IMR-90 (cell line): Measurements from ENCODE around the gene C2orf92.

ENCODE experiments used
- POLR2A ChIP-seq: IDR thresholded peaks from 2 replicates; pipeline ENCODE4 v1.6.1; 2012; ENCODE audit warnings: mild to moderate bottlenecking, low read depth, low read length
- RCOR1 ChIP-seq: IDR thresholded peaks from 2 replicates; pipeline ENCODE4 v1.6.1; 2012; ENCODE audit warnings: mild to moderate bottlenecking, low read length, improper control_type of control experiment; ENCODE audit not compliant: insufficient replicate concordance
- TF ChIP-seq, protein P1 (sequence below): fragments of 150-350 bp; IDR thresholded peaks from 2 replicates; pipeline ENCODE4 v1.6.1; 2017; ENCODE audit warnings: mild to moderate bottlenecking, antibody characterized with exemption, low read length, low read depth
- TF ChIP-seq, protein P2 (sequence below): conservative IDR thresholded peaks from 2 replicates; pipeline ENCODE4 v1.5.1; 2012; ENCODE audit warnings: mild to moderate bottlenecking, low read depth, low read length, improper control_type of control experiment

DNA sequence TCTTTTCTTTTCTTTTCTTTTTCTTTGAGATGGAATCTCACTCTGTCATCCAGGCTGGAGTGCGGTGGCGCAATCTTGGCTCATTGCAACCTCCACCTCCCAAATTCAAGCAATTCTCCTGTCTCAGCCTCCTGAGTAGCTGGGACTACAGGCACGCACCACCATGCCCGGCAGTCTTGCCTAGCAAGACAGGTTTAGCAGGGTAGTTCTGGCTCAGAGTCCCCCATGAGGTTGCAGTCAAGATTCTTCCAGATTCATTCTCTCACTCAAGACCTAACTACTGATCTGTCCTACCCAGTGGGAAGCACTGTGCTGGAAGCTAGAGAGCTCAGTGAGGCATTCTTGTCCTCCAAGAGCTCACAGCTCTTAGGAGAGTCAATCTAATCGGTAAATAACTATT is 26.2 kb downstream of the C2orf92 start:
- no peak for TF ChIP-seq POLR2A
- TF ChIP-seq, protein P1, sequence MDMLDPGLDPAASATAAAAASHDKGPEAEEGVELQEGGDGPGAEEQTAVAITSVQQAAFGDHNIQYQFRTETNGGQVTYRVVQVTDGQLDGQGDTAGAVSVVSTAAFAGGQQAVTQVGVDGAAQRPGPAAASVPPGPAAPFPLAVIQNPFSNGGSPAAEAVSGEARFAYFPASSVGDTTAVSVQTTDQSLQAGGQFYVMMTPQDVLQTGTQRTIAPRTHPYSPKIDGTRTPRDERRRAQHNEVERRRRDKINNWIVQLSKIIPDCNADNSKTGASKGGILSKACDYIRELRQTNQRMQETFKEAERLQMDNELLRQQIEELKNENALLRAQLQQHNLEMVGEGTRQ, result no peak
- TF ChIP-seq, protein P2, sequence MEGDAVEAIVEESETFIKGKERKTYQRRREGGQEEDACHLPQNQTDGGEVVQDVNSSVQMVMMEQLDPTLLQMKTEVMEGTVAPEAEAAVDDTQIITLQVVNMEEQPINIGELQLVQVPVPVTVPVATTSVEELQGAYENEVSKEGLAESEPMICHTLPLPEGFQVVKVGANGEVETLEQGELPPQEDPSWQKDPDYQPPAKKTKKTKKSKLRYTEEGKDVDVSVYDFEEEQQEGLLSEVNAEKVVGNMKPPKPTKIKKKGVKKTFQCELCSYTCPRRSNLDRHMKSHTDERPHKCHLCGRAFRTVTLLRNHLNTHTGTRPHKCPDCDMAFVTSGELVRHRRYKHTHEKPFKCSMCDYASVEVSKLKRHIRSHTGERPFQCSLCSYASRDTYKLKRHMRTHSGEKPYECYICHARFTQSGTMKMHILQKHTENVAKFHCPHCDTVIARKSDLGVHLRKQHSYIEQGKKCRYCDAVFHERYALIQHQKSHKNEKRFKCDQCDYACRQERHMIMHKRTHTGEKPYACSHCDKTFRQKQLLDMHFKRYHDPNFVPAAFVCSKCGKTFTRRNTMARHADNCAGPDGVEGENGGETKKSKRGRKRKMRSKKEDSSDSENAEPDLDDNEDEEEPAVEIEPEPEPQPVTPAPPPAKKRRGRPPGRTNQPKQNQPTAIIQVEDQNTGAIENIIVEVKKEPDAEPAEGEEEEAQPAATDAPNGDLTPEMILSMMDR, result no peak
- TF ChIP-seq RCOR1, result no peak
